GM23338 (cell line): ENCODE data around the gene ABHD17B. TPM values are rescaled to one million over a fixed set of nuclear protein-coding genes. Genes with fewer than 3 reads are reported as not detected.

Experiments used
- ATAC-seq: fragments of 200-7000 bp; cut with Tn5 transposase; 3 replicates; pipeline ENCODE4 v1.9.1; 2020
- DNase-seq: peaks from one replicate; pipeline ENCODE4 v3.0.0-alpha.2; 2015; ENCODE audit warnings: low spot score
- H2AFZ ChIP-seq: fragments of 200-600 bp; sonication (generic); 2 replicates; pipeline ENCODE4 v1.8.0; 2016; ENCODE audit warnings: antibody characterized with exemption, mild to moderate bottlenecking, moderate library complexity
- H3F3A ChIP-seq: fragments of 200-600 bp; sonication (generic); replicated peaks from 2 replicates; pipeline ENCODE4 v1.8.0; 2017; ENCODE audit warnings: antibody characterized with exemption, mixed run types, low read depth
- H3K27ac ChIP-seq: fragments of 200-600 bp; sonication (generic); 2 replicates; pipeline ENCODE4 v1.6.1; 2016; ENCODE audit warnings: low read depth
- H3K27me3 ChIP-seq: fragments of 200-600 bp; sonication (generic); 2 replicates; pipeline ENCODE4 v1.8.0; 2016; ENCODE audit warnings: mild to moderate bottlenecking, mixed run types, moderate library complexity; ENCODE audit not compliant: insufficient read depth
- H3K36me3 ChIP-seq: fragments of 200-600 bp; sonication (generic); 2 replicates; pipeline ENCODE4 v1.8.0; 2016; ENCODE audit warnings: mild to moderate bottlenecking; ENCODE audit not compliant: insufficient read depth
- H3K4me1 ChIP-seq: fragments of 200-600 bp; sonication (generic); 2 replicates; pipeline ENCODE4 v1.8.0; 2016; ENCODE audit warnings: mild to moderate bottlenecking, moderate library complexity; ENCODE audit not compliant: insufficient read depth
- H3K4me2 ChIP-seq: fragments of 200-600 bp; sonication (generic); 2 replicates; pipeline ENCODE4 v1.7.1; 2017; ENCODE audit warnings: mixed run types
- H3K4me3 ChIP-seq: fragments of 200-600 bp; sonication (generic); 2 replicates; pipeline ENCODE4 v1.6.1; 2016; ENCODE audit warnings: mixed run types
- H3K79me2 ChIP-seq: fragments of 200-600 bp; sonication (generic); replicated peaks from 2 replicates; pipeline ENCODE4 v1.8.0; 2017; ENCODE audit warnings: mild to moderate bottlenecking; ENCODE audit not compliant: insufficient read depth
- H3K9me2 ChIP-seq: fragments of 200-600 bp; sonication (generic); 2 replicates; pipeline ENCODE4 v1.8.0; 2017; ENCODE audit not compliant: insufficient read depth
- H4K20me1 ChIP-seq: fragments of 200-600 bp; sonication (generic); replicated peaks from 2 replicates; pipeline ENCODE4 v1.8.0; 2017; ENCODE audit warnings: mild to moderate bottlenecking; ENCODE audit not compliant: insufficient read depth
- H3K27ac Mint-ChIP-seq: 2 replicates; pipeline ENCODE4 v1.8.0; 2020; ENCODE audit warnings: inconsistent platforms, mild to moderate bottlenecking, moderate library complexity, mixed read lengths
- H3K27me3 Mint-ChIP-seq: 3 replicates; pipeline ENCODE4 v1.8.0; 2022; ENCODE audit warnings: low read depth, mild to moderate bottlenecking, moderate library complexity, mixed read lengths, inconsistent platforms; ENCODE audit not compliant: insufficient read depth, poor library complexity
- H3K36me3 Mint-ChIP-seq: 3 replicates; pipeline ENCODE4 v1.8.0; 2021; ENCODE audit warnings: low read depth, mild to moderate bottlenecking, inconsistent platforms, moderate library complexity, mixed read lengths
- H3K4me1 Mint-ChIP-seq: 3 replicates; pipeline ENCODE4 v1.8.0; 2020; ENCODE audit warnings: mild to moderate bottlenecking, inconsistent platforms, mixed read lengths
- H3K4me3 Mint-ChIP-seq: 3 replicates; pipeline ENCODE4 v1.8.0; 2021; ENCODE audit warnings: moderate library complexity, mild to moderate bottlenecking, inconsistent platforms, mixed read lengths
- H3K9me3 Mint-ChIP-seq: 3 replicates; pipeline ENCODE4 v1.8.0; 2020; ENCODE audit warnings: moderate library complexity, mild to moderate bottlenecking, inconsistent platforms, mixed read lengths
- EZH2phosphoT487 ChIP-seq: fragments of 200-600 bp; sonication (generic); IDR thresholded peaks from one replicate; pipeline ENCODE4 v1.8.1; 2018; ENCODE audit warnings: antibody characterized with exemption; ENCODE audit not compliant: unreplicated experiment
- JUNB ChIP-seq: IDR thresholded peaks from one replicate; pipeline ENCODE4 v1.6.1; 2016; ENCODE audit warnings: antibody characterized with exemption; ENCODE audit not compliant: unreplicated experiment
- NANOG ChIP-seq: IDR thresholded peaks from 2 replicates; pipeline ENCODE4 v1.6.1; 2016; ENCODE audit warnings: antibody characterized with exemption, borderline replicate concordance
- STAT1 ChIP-seq: IDR thresholded peaks from one replicate; pipeline ENCODE4 v1.6.1; 2016; ENCODE audit warnings: antibody characterized with exemption; ENCODE audit not compliant: unreplicated experiment
- ZNF331 ChIP-seq: fragments of 250-450 bp; sonication (Bioruptor Pico); IDR thresholded peaks from 2 replicates; pipeline ENCODE4 v1.5.0; 2020; ENCODE audit warnings: low read depth, mild to moderate bottlenecking, moderate library complexity
- polyA plus RNA-seq: library from polyadenylated mRNA; unstranded; fragments of >200 nt; fragmentation: Nextera tagmentation; extraction: Ambion mirVana; gene quantifications from 2 replicates; pipeline ENCODE4 v1.2.1, GENCODE V29; 2016
- total RNA-seq: library from RNA; depleted of rRNA; stranded (reverse); fragments of >200 nt; shearing (Covaris generic); gene quantifications from 2 replicates; pipeline ENCODE4 v1.2.3, GENCODE V29; 2014
- TF ChIP-seq, protein P1 (sequence below): IDR thresholded peaks from one replicate; pipeline ENCODE4 v1.6.1; 2018; ENCODE audit warnings: antibody characterized with exemption; ENCODE audit not compliant: unreplicated experiment
- TF ChIP-seq, protein P2 (sequence below): fragments of 250-450 bp; sonication (Bioruptor Pico); IDR thresholded peaks from 2 replicates; pipeline ENCODE4 v1.5.0; 2020; ENCODE audit warnings: mild to moderate bottlenecking, moderate library complexity

The ABHD17B gene
- total and polyA plus RNA-seq, 2 experiments from 2014 or later: 32.2 to 112 TPM

DNA sequence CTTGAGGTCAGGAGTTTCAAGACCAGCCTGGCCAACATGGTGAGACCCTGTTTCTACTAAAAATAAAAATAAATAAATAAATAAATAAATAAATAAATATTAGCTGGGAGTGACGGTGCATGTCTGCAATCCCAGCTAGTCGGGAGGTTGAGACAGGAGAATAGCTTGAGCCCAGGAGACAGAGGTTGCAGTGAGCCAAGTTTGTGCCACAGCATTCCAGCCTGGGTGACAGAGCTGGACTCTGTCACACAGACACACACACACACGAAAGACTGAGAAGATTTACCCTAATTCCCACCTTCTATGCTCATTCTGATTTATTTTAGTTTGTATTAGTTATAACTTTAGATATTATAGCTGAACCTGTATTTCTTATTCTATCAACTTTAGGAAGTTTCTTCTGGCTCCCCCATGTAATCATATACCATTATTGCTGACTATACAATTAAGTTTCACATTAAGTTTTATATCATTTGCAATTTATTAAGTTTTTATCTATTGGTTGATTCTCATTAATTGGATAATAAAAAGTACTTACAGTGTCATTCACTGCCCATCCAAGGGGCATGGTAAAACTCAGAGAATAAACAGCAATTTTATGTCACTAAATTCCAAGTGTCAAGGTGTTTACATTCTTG, 20.8 kb downstream of the ABHD17B start:
- H4K20me1 ChIP-seq: peaks cover 72% of the 10 kb centered on the region
- no peak for DNase-seq
- H3K36me3 ChIP-seq: no peaks in the 10 kb centered on the region
- no peak overlapping the region for H3K4me2 ChIP-seq
- peaks cover 24% of the 10 kb centered on the region for H3K4me1 ChIP-seq
- H2AFZ ChIP-seq: no peak overlapping the region
- Mint-ChIP-seq H3K36me3 (peaks cover 23% of the 10 kb centered on the region), H3K27ac (no peak overlapping the region), H3K9me3 (no peaks in the 10 kb centered on the region), H3K27me3 (no peaks in the 10 kb centered on the region), H3K4me3 (no peak overlapping the region), H3K4me1 (peaks cover 33% of the 10 kb centered on the region; the same call in 2 of the 3 replicates)
- TF ChIP-seq, protein P1, sequence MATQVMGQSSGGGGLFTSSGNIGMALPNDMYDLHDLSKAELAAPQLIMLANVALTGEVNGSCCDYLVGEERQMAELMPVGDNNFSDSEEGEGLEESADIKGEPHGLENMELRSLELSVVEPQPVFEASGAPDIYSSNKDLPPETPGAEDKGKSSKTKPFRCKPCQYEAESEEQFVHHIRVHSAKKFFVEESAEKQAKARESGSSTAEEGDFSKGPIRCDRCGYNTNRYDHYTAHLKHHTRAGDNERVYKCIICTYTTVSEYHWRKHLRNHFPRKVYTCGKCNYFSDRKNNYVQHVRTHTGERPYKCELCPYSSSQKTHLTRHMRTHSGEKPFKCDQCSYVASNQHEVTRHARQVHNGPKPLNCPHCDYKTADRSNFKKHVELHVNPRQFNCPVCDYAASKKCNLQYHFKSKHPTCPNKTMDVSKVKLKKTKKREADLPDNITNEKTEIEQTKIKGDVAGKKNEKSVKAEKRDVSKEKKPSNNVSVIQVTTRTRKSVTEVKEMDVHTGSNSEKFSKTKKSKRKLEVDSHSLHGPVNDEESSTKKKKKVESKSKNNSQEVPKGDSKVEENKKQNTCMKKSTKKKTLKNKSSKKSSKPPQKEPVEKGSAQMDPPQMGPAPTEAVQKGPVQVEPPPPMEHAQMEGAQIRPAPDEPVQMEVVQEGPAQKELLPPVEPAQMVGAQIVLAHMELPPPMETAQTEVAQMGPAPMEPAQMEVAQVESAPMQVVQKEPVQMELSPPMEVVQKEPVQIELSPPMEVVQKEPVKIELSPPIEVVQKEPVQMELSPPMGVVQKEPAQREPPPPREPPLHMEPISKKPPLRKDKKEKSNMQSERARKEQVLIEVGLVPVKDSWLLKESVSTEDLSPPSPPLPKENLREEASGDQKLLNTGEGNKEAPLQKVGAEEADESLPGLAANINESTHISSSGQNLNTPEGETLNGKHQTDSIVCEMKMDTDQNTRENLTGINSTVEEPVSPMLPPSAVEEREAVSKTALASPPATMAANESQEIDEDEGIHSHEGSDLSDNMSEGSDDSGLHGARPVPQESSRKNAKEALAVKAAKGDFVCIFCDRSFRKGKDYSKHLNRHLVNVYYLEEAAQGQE: no peak
- H3K27me3 ChIP-seq: no peaks in the 10 kb centered on the region
- no peaks in the 10 kb centered on the region for H3F3A ChIP-seq
- H3K9me2 ChIP-seq: no peaks in the 10 kb centered on the region
- ATAC-seq: no peak
- H3K27ac ChIP-seq: peak overlapping the region; percentile 1; the same call in 1 of the 2 replicates
- peaks cover 100% of the 10 kb centered on the region for H3K79me2 ChIP-seq
- H3K4me3 ChIP-seq: no peak overlapping the region

DNA sequence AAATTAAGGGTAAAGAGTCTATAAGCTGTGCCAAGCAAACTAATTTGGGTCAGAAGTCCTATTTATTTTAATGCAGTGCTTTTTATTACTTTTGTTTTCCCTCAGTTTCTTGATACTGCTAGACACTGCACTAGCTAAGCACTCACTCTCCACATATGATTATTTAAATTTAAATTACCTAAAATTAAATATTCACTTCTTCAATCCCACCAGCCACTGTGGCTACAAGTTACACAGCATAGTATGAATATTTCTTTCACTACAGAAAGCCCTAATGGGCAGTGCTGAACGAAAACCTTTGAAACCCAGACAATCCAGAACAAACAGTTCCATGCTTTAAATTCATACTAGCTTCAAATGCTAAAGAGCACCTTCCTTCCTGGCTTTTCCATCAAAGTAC, 23.6 kb downstream of the ABHD17B start:
- ATAC-seq (no peak), DNase-seq (no peak)
- Histone ChIP-seq H4K20me1 (peaks cover 66% of the 10 kb centered on the region), H3K27ac (no peak overlapping the region), H3F3A (no peaks in the 10 kb centered on the region), H3K4me3 (no peak overlapping the region), H3K4me1 (peaks cover 21% of the 10 kb centered on the region), H3K27me3 (no peaks in the 10 kb centered on the region), H3K9me2 (no peaks in the 10 kb centered on the region), H3K79me2 (peaks cover 100% of the 10 kb centered on the region), H3K4me2 (no peak overlapping the region), H2AFZ (no peak overlapping the region), H3K36me3 (no peaks in the 10 kb centered on the region)
- Mint-ChIP-seq H3K4me1 (peaks cover 22% of the 10 kb centered on the region; the same call in 2 of the 3 replicates), H3K27me3 (peaks cover 2% of the 10 kb centered on the region), H3K27ac (no peak overlapping the region), H3K36me3 (peaks cover 43% of the 10 kb centered on the region), H3K4me3 (no peak overlapping the region), H3K9me3 (peaks cover 19% of the 10 kb centered on the region)
- TF ChIP-seq JUNB (no peak), EZH2phosphoT487 (no peak), STAT1 (no peak)

DNA sequence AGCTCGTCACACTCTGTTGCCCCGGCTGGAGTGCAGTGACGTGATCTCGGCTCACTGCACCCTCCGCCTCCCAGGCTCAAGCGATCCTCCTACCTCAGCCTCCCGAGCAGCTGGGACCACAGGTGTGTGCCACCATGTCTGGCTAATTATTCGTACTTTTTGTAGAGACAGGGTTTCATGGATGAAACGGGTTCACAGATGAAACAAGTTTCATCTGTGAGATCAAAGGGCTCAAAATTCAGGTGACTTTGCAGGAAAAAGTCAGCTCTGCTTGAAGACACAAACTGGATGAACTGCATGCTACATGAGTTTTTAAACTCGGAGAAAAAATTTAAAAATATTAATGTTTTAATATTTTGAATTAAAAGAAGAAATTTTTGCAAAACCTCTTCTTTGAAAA, 24.5 kb downstream of the ABHD17B start:
- peaks cover 19% of the 10 kb centered on the region for H3K9me3 Mint-ChIP-seq
- Histone ChIP-seq H3K4me1 (peaks cover 18% of the 10 kb centered on the region), H3K36me3 (no peaks in the 10 kb centered on the region), H3K79me2 (peaks cover 100% of the 10 kb centered on the region), H3K9me2 (no peaks in the 10 kb centered on the region), H3K4me2 (no peak overlapping the region), H4K20me1 (peaks cover 63% of the 10 kb centered on the region), H2AFZ (no peak overlapping the region), H3K27ac (no peak overlapping the region), H3K4me3 (no peak overlapping the region), H3F3A (no peaks in the 10 kb centered on the region), H3K27me3 (no peaks in the 10 kb centered on the region)
- peaks cover 24% of the 10 kb centered on the region; the same call in 2 of the 3 replicates for H3K4me1 Mint-ChIP-seq
- ATAC-seq (no peak), DNase-seq (no peak)
- no peak overlapping the region for H3K4me3 Mint-ChIP-seq
- H3K36me3 Mint-ChIP-seq: peaks cover 51% of the 10 kb centered on the region
- peaks cover 2% of the 10 kb centered on the region for H3K27me3 Mint-ChIP-seq
- no peak overlapping the region for H3K27ac Mint-ChIP-seq
- TF ChIP-seq STAT1 (no peak), NANOG (no peak), ZNF331 (CRISPR knock-in tag) (no peak)
- TF ChIP-seq, protein P2, sequence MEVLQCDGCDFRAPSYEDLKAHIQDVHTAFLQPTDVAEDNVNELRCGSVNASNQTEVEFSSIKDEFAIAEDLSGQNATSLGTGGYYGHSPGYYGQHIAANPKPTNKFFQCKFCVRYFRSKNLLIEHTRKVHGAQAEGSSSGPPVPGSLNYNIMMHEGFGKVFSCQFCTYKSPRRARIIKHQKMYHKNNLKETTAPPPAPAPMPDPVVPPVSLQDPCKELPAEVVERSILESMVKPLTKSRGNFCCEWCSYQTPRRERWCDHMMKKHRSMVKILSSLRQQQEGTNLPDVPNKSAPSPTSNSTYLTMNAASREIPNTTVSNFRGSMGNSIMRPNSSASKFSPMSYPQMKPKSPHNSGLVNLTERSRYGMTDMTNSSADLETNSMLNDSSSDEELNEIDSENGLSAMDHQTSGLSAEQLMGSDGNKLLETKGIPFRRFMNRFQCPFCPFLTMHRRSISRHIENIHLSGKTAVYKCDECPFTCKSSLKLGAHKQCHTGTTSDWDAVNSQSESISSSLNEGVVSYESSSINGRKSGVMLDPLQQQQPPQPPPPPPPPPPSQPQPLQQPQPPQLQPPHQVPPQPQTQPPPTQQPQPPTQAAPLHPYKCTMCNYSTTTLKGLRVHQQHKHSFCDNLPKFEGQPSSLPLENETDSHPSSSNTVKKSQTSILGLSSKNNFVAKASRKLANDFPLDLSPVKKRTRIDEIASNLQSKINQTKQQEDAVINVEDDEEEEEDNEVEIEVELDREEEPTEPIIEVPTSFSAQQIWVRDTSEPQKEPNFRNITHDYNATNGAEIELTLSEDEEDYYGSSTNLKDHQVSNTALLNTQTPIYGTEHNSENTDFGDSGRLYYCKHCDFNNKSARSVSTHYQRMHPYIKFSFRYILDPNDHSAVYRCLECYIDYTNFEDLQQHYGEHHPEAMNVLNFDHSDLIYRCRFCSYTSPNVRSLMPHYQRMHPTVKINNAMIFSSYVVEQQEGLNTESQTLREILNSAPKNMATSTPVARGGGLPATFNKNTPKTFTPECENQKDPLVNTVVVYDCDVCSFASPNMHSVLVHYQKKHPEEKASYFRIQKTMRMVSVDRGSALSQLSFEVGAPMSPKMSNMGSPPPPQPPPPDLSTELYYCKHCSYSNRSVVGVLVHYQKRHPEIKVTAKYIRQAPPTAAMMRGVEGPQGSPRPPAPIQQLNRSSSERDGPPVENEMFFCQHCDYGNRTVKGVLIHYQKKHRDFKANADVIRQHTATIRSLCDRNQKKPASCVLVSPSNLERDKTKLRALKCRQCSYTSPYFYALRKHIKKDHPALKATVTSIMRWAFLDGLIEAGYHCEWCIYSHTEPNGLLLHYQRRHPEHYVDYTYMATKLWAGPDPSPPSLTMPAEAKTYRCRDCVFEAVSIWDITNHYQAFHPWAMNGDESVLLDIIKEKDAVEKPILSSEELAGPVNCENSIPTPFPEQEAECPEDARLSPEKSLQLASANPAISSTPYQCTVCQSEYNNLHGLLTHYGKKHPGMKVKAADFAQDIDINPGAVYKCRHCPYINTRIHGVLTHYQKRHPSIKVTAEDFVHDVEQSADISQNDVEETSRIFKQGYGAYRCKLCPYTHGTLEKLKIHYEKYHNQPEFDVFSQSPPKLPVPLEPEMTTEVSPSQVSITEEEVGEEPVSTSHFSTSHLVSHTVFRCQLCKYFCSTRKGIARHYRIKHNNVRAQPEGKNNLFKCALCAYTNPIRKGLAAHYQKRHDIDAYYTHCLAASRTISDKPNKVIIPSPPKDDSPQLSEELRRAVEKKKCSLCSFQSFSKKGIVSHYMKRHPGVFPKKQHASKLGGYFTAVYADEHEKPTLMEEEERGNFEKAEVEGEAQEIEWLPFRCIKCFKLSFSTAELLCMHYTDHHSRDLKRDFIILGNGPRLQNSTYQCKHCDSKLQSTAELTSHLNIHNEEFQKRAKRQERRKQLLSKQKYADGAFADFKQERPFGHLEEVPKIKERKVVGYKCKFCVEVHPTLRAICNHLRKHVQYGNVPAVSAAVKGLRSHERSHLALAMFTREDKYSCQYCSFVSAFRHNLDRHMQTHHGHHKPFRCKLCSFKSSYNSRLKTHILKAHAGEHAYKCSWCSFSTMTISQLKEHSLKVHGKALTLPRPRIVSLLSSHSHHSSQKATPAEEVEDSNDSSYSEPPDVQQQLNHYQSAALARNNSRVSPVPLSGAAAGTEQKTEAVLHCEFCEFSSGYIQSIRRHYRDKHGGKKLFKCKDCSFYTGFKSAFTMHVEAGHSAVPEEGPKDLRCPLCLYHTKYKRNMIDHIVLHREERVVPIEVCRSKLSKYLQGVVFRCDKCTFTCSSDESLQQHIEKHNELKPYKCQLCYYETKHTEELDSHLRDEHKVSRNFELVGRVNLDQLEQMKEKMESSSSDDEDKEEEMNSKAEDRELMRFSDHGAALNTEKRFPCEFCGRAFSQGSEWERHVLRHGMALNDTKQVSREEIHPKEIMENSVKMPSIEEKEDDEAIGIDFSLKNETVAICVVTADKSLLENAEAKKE: no peak
